DND-41 (cell line): ENCODE results near the gene NXF1.

Experiments used
- EZH2 ChIP-seq: IDR thresholded peaks from 3 replicates; pipeline ENCODE4 v1.6.1; 2012; ENCODE audit warnings: borderline replicate concordance, low read depth, mild to moderate bottlenecking, moderate library complexity, low read length, inconsistent platforms; ENCODE audit not compliant: severe bottlenecking
- TF ChIP-seq, protein P1 (sequence below): IDR thresholded peaks from 2 replicates; pipeline ENCODE4 v1.5.1; 2012; ENCODE audit warnings: borderline replicate concordance, low read length, moderate library complexity, mild to moderate bottlenecking; ENCODE audit not compliant: poor library complexity, severe bottlenecking; ENCODE audit errors: extremely low read depth

DNA sequence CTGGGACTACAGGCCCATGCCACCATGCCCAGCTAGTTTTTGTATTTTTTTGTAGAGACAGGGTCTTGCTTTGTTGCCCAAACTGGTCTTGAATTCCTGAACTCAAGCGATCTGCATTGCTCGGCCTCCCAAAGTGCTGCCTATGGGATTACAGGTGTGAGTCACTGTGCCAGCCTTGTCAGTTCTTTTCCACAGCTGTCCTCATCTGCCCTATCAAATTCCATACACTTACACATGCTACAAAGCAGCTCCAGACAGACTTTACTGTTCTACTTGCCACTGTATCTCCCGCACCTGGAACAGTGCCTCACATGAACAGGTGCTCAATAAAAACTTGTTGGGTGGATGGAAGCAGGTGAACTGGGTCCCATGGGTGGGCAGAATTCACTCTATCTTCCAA lies 18.4 kb upstream of the NXF1 start:
- TF ChIP-seq, protein P1, sequence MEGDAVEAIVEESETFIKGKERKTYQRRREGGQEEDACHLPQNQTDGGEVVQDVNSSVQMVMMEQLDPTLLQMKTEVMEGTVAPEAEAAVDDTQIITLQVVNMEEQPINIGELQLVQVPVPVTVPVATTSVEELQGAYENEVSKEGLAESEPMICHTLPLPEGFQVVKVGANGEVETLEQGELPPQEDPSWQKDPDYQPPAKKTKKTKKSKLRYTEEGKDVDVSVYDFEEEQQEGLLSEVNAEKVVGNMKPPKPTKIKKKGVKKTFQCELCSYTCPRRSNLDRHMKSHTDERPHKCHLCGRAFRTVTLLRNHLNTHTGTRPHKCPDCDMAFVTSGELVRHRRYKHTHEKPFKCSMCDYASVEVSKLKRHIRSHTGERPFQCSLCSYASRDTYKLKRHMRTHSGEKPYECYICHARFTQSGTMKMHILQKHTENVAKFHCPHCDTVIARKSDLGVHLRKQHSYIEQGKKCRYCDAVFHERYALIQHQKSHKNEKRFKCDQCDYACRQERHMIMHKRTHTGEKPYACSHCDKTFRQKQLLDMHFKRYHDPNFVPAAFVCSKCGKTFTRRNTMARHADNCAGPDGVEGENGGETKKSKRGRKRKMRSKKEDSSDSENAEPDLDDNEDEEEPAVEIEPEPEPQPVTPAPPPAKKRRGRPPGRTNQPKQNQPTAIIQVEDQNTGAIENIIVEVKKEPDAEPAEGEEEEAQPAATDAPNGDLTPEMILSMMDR, result no peak
- TF ChIP-seq EZH2, result no peak
